Osteocyte (in vitro differentiated cells): Measurements from ENCODE around the gene MYOF. TPM values are rescaled to one million over a fixed set of nuclear protein-coding genes. Genes with fewer than 3 reads are reported as not detected.
A peak's percentile ranks its signal among the peaks of the same experiment; 100 is the strongest.

Experiments
- DNase-seq: peaks from one replicate; pipeline ENCODE4 v3.0.0; 2021; ENCODE audit warnings: mixed read lengths; ENCODE audit not compliant: unreplicated experiment; ENCODE audit errors: extremely low spot score
- H3K27ac Mint-ChIP-seq: one replicate; pipeline ENCODE4 v1.8.0; 2021; ENCODE audit warnings: mild to moderate bottlenecking, mixed read lengths; ENCODE audit not compliant: unreplicated experiment
- H3K27me3 Mint-ChIP-seq: one replicate; pipeline ENCODE4 v1.8.0; 2021; ENCODE audit warnings: mixed read lengths; ENCODE audit not compliant: unreplicated experiment
- H3K36me3 Mint-ChIP-seq: one replicate; pipeline ENCODE4 v1.8.0; 2021; ENCODE audit warnings: mixed read lengths; ENCODE audit not compliant: unreplicated experiment
- H3K4me1 Mint-ChIP-seq: one replicate; pipeline ENCODE4 v1.8.0; 2021; ENCODE audit warnings: mixed read lengths; ENCODE audit not compliant: unreplicated experiment
- H3K4me3 Mint-ChIP-seq: one replicate; pipeline ENCODE4 v1.8.0; 2021; ENCODE audit warnings: mild to moderate bottlenecking, moderate library complexity, mixed read lengths; ENCODE audit not compliant: unreplicated experiment
- H3K9me3 Mint-ChIP-seq: one replicate; pipeline ENCODE4 v1.8.0; 2021; ENCODE audit warnings: mixed read lengths; ENCODE audit not compliant: unreplicated experiment
- total RNA-seq: library from RNA; stranded (reverse); gene quantifications from 2 replicates; pipeline ENCODE4 v1.2.1, GENCODE V29; 2021
- TF ChIP-seq, protein P1 (sequence below): fragments of 200-600 bp; sonication (generic); IDR thresholded peaks from 2 replicates; pipeline ENCODE4 v1.5.0; 2021; ENCODE audit warnings: antibody characterized with exemption, mild to moderate bottlenecking, moderate library complexity

The MYOF gene
- total RNA-seq, 1 donor from 2014 or later, result 470 TPM

DNA sequence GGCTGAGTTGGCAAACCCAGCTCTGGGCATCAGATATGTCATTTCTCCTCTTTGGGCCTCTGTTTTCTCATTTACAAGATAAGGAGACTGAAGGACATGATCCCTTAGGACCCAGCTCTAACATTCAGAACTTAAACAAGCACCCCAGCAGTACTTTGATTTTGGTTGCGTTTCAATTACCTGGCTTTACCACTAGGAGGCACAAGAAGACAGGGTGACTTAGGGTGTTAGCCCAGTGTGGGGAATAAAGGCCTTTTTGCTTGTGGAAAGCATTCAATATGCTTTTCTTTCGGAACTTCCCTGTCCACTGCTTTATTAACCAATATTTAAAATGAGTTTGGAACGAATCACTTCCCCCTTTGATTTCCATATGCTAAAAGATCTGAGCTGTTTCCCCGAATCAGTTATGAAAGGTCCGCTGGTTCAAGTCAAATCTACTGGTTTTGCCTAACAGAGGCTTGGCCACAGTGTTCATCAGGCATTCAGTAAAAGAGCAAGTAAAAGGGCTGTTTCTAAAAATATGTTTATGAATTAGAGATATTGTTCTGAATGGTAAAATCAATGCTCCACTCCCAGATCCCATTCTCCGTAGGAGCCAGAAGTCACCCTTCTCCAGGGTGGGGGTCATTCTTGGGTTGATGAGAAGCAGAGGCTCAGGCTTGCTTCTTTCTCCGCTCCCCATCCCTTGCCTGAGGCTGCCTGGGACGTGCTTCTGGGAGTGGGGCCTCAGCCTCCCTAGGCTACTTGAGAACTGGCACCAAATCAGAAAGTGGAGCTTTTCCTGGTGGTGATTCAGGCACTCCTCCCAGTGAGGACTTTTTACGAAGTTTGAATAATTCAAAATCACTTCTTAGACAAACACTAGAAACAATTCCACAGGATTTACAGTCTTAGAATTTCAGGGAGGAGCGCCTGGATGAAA, 105.5 kb downstream of the MYOF start:
- Mint-ChIP-seq H3K9me3 (no peaks in the 10 kb centered on the region), H3K4me3 (peak overlapping the region; percentile 42), H3K4me1 (peaks cover 56% of the 10 kb centered on the region), H3K36me3 (peaks cover 74% of the 10 kb centered on the region), H3K27me3 (no peaks in the 10 kb centered on the region), H3K27ac (peak overlapping the region; percentile 92)
- TF ChIP-seq, protein P1, sequence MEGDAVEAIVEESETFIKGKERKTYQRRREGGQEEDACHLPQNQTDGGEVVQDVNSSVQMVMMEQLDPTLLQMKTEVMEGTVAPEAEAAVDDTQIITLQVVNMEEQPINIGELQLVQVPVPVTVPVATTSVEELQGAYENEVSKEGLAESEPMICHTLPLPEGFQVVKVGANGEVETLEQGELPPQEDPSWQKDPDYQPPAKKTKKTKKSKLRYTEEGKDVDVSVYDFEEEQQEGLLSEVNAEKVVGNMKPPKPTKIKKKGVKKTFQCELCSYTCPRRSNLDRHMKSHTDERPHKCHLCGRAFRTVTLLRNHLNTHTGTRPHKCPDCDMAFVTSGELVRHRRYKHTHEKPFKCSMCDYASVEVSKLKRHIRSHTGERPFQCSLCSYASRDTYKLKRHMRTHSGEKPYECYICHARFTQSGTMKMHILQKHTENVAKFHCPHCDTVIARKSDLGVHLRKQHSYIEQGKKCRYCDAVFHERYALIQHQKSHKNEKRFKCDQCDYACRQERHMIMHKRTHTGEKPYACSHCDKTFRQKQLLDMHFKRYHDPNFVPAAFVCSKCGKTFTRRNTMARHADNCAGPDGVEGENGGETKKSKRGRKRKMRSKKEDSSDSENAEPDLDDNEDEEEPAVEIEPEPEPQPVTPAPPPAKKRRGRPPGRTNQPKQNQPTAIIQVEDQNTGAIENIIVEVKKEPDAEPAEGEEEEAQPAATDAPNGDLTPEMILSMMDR, result peak; percentile 90
- no peak for DNase-seq

DNA sequence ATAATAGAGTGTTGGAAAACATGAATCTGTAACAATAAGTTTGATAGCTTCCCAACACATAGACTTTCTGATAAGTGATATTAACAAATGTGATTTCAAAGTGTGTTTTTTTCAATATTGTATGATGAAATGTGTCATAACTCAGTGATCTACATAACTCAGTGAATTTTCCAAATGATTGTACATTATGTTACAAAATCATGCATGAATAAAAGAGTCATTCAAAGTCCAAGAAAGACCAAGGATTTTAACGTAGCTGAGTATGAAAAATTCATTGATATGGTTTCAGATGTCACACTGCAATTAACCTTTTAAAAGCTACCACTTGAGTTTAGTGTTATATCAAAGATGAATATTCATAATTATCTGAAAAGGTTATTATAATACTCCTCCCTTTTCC, 111.2 kb downstream of the MYOF start:
- no peaks in the 10 kb centered on the region for H3K27me3 Mint-ChIP-seq
- peaks cover 1% of the 10 kb centered on the region for H3K4me1 Mint-ChIP-seq
- peaks cover 82% of the 10 kb centered on the region for H3K36me3 Mint-ChIP-seq
- DNase-seq, result no peak
- H3K9me3 Mint-ChIP-seq, result no peaks in the 10 kb centered on the region
- TF ChIP-seq, protein P1, result no peak
- no peak overlapping the region for H3K27ac Mint-ChIP-seq
- no peak overlapping the region for H3K4me3 Mint-ChIP-seq

DNA sequence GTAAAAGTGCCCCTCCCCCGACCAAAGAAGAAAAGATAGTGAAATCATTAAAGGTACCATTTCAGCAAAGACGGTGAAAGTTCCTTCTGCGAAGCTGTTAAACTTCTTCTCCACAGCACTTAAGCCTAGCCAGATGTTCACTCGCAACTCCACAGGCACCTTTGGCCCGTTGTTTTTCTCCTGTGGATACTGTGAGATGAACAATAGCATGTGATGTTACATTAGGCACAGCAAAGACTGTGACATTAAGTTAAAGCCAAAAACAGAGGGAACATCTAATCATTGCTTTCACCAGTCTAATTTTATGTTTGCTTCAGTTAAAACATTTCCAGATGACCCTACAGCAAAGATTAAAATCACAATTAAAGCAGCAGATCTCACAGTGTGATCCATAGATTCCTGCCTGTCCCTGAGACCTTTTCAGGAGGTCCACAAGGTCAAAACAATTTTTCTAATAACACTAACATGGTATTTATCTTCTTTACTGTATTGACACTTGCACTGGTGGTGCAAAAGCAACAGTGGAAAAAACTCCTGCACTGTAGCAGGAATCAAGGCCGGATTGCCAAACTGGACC, 112.5 kb downstream of the MYOF start:
- Mint-ChIP-seq H3K36me3 (peaks cover 82% of the 10 kb centered on the region), H3K27ac (no peak overlapping the region), H3K4me1 (peaks cover 7% of the 10 kb centered on the region), H3K27me3 (no peaks in the 10 kb centered on the region), H3K9me3 (no peaks in the 10 kb centered on the region), H3K4me3 (no peak overlapping the region)
- no peak for DNase-seq
- TF ChIP-seq, protein P1, result no peak

DNA sequence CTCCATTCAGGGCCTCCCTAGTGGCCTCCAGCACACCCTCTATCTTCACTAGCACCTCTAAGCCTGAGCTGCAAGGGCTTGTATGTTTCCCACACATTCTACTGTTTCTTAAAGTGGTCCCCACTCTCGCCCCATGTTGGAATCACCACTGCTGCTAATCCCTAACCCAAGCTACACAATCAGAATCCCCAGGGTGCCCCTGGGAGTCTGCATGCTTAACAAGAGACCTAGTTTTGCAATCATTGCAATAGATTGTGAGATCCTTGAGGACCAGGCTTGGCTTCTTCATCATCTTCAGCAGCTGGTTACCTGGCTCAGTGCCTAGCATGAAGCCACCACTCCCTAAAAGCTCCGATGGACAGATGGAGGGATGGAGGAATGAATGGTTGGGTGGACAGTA, 113.9 kb downstream of the MYOF start:
- no peak for DNase-seq
- Mint-ChIP-seq H3K36me3 (peaks cover 74% of the 10 kb centered on the region), H3K4me1 (peaks cover 7% of the 10 kb centered on the region), H3K27ac (peak overlapping the region; percentile 44), H3K27me3 (no peaks in the 10 kb centered on the region), H3K4me3 (no peak overlapping the region), H3K9me3 (no peaks in the 10 kb centered on the region)
- TF ChIP-seq, protein P1, result no peak

DNA sequence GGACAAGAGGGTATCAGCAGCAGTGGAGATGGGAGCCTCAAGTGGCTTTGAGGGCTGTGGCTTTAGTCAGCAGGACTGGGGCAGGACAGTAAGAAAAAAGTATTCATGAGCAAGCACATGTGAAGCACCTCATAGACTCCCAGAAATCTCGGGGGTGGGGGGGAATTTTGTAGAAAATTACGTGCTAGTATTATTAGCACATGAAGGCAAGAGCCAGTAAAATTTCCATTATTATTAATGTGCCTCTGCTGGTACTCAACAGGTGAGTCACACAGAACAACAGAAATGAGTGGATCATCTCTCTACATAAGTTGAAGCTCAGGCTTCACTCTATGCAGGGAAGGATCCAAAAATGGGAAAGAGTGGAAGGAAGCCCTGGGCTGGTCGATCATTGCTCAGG, 114.5 kb downstream of the MYOF start:
- no peak overlapping the region for H3K27ac Mint-ChIP-seq

More for the DNA sequence above, 114.5 kb downstream of the MYOF start:
- H3K36me3 Mint-ChIP-seq, result peaks cover 74% of the 10 kb centered on the region
- H3K27me3 Mint-ChIP-seq, result no peaks in the 10 kb centered on the region
- TF ChIP-seq, protein P1, result no peak
- no peaks in the 10 kb centered on the region for H3K9me3 Mint-ChIP-seq
- H3K4me1 Mint-ChIP-seq, result peaks cover 7% of the 10 kb centered on the region
- DNase-seq, result no peak
- H3K4me3 Mint-ChIP-seq, result no peak overlapping the region
